ENCODE results near the gene CAPN9. TPM values are rescaled to one million over a fixed set of nuclear protein-coding genes. Genes with fewer than 3 reads are reported as not detected.
"Not testable (repeated sequence)": the region's sequence is repeated elsewhere in the genome, so short reads cannot be mapped to it uniquely, and the experiment has no call there.

The CAPN9 gene
- polyA plus RNA-seq, 1 donor = 13.5 TPM

DNA sequence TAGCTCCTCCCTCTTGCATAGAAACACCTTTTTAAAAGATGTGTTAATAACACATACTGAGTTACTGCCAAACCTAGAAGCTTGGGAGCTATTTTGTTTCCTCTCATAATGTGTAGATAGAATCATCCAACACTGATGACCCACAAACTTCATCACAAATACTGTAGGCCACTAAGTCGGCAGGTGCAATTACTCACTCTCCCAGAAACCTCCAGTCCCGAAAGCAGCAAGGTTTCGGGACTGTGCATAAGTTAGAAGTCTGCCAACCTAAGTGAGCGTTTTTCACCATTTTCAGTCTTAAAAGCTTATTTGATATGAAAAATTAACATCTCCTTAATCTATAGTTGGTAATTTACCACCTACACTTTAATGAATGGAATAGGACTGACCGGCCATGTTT is 89.2 kb downstream of the CAPN9 start:
- H3K27ac ChIP-seq (ENCODE audit: low read length) = no peak overlapping the region
- peaks cover 30% of the 10 kb centered on the region for H3K36me3 ChIP-seq (ENCODE audit: control insufficient read depth, insufficient read depth, low read length)
- no peaks in the 10 kb centered on the region for H3K27me3 ChIP-seq (ENCODE audit: control insufficient read depth, insufficient read depth, low read length)
- no CpG with 5 or more reads among the region's 5 CpGs for WGBS (ENCODE audit: insufficient coverage, low lambda C conversion rate)
- H3K4me1 ChIP-seq (ENCODE audit: control insufficient read depth, insufficient read depth, low read length) = no peaks in the 10 kb centered on the region
- no peaks in the 10 kb centered on the region for H3K9me3 ChIP-seq (ENCODE audit: control insufficient read depth, low read depth, low read length)
- H3K4me3 ChIP-seq (ENCODE audit: low read length) = no peak overlapping the region
- no peak for DNase-seq

DNA sequence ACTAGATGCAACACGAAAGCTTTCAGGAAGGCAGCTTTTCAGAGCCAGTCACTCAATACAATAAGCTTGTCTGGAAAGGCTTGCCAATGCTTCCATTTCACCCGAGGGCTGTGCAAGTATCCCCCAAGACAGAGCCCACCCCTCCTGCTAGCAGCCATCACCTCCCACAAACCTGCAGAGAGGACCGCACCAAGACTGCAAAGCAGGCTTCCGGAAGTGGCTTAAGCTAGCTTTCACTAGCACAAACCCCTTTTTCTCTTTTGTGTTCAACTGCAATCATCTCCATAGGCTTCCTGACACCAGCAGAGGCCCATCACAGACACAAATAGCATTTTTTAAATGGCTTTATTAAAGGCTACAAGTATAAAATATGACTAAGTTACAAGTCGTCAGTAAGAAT is 89.6 kb downstream of the CAPN9 start:
- Histone ChIP-seq H3K27me3 (ENCODE audit: control insufficient read depth, insufficient read depth, low read length) (no peaks in the 10 kb centered on the region), H3K4me1 (ENCODE audit: control insufficient read depth, insufficient read depth, low read length) (no peaks in the 10 kb centered on the region), H3K4me3 (ENCODE audit: low read length) (no peak overlapping the region), H3K36me3 (ENCODE audit: control insufficient read depth, insufficient read depth, low read length) (peaks cover 33% of the 10 kb centered on the region), H3K27ac (ENCODE audit: low read length) (no peak overlapping the region), H3K9me3 (ENCODE audit: control insufficient read depth, low read depth, low read length) (no peaks in the 10 kb centered on the region)
- WGBS (ENCODE audit: insufficient coverage, low lambda C conversion rate) = 100% methylated on average over 1 of the region's 5 CpGs
- no peak for DNase-seq

DNA sequence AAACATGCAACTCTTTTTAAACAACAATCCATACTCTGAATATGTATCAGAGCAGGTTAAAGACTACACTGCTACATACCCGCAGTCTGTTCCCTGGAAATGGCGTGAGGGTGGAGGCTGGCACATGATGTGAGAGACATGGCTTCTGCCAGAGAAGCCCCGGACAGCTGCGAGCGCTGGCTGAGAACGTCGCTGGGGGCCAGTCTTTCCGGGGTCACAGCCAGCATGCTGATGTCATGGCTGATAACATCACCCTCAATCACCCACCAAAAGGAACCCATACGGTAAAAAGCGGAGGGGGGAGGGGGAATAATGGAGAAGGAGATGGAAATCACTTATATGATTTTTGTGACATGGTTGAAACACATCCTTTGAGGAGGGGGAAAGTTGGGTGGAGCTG is 92.0 kb downstream of the CAPN9 start:
- H3K27ac ChIP-seq (ENCODE audit: low read length) = no peak overlapping the region
- H3K9me3 ChIP-seq (ENCODE audit: control insufficient read depth, low read depth, low read length) = no peaks in the 10 kb centered on the region
- H3K27me3 ChIP-seq (ENCODE audit: control insufficient read depth, insufficient read depth, low read length) = no peaks in the 10 kb centered on the region
- peaks cover 52% of the 10 kb centered on the region for H3K36me3 ChIP-seq (ENCODE audit: control insufficient read depth, insufficient read depth, low read length)
- DNase-seq = no peak
- H3K4me1 ChIP-seq (ENCODE audit: control insufficient read depth, insufficient read depth, low read length) = no peaks in the 10 kb centered on the region
- no CpG with 5 or more reads among the region's 10 CpGs for WGBS (ENCODE audit: insufficient coverage, low lambda C conversion rate)
- no peak overlapping the region for H3K4me3 ChIP-seq (ENCODE audit: low read length)

DNA sequence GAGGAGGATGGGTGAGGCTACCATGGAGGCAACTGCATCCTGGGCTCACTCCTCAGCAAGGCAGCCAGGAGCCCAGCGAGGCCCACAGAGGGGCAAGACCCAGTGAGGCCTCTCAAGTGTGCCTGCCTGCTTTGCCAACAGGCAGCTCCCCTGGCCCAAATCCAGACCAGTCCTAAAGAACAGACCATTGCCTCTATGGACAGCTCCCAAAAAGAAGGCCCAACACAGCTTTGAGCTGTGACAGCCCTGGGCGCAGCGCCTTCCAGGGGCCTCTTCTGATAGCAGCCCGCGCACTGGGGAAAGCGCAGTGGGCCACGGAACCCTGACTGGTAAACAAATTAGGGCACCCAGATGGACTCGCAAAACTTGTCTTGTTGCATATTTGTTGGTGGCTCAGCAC is 95.6 kb downstream of the CAPN9 start:
- Histone ChIP-seq H3K4me3 (ENCODE audit: low read length) (no peak overlapping the region), H3K9me3 (ENCODE audit: control insufficient read depth, low read depth, low read length) (no peaks in the 10 kb centered on the region), H3K27ac (ENCODE audit: low read length) (no peak overlapping the region), H3K4me1 (ENCODE audit: control insufficient read depth, insufficient read depth, low read length) (no peaks in the 10 kb centered on the region), H3K27me3 (ENCODE audit: control insufficient read depth, insufficient read depth, low read length) (no peaks in the 10 kb centered on the region), H3K36me3 (ENCODE audit: control insufficient read depth, insufficient read depth, low read length) (peaks cover 51% of the 10 kb centered on the region)
- DNase-seq = no peak
- no CpG with 5 or more reads among the region's 8 CpGs for WGBS (ENCODE audit: insufficient coverage, low lambda C conversion rate)

DNA sequence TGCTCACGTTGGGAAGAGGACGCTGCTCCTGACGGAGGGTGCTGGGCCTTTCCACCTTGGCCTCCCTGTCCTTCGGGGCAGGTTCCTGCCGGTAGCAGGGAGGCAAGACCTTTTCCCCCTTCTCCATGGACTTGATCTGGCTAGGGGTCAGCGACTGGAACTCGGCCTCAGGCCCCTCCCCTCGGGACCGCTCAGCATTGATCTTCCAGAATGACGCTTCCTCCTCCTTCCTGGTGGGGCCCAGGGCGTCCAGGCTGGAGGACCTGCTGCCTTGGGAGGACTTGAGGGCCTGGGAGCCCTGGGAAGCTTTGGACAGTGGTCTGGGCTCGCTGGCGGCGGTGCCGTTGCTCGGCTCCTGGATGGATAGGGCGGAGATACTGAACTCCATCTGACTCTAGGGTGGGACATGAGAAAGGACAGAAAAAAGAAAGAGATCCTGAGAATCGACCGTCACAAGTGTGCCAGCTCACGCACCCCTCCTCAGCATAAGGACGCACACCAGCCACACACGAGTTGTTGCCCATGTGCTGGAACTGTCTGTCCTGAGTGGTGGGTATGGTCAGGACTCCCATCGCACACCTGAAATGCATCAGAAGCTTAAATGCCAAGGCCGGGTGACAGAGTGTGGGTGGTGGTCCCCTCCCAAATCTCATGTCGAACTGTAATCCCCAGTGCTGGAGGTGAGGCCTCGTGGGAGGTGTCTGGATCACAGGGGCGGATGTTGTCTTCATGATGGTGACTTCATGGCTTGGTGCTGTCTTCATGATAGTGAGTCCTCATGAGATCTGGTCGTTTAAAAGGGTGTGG is 96.5 kb downstream of the CAPN9 start:
- Histone ChIP-seq H3K9me3 (ENCODE audit: control insufficient read depth, low read depth, low read length) (no peaks in the 10 kb centered on the region), H3K36me3 (ENCODE audit: control insufficient read depth, insufficient read depth, low read length) (peaks cover 42% of the 10 kb centered on the region)
- 80% methylated on average over 1 of the region's 28 CpGs for WGBS (ENCODE audit: insufficient coverage, low lambda C conversion rate)

DNA sequence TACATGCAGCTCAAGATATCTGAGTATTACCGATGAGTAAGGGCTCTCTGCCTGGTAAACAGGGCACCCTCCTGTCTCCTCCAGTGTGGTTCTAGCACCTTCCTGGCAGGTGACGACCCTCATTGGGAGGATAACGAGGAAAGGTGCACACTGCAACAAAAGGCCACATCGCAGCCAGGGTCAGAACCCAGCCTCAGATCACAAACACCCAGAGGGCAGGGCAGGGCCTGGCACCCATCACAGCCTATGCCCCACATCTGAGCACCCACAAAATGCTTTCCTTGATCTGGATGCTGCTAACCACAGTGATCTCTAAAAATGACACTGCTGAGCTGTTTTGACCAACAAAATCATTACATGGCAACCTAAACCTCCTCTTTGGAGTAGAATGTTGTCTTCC is 97.4 kb downstream of the CAPN9 start:
- H3K27ac ChIP-seq (ENCODE audit: low read length) = no peak overlapping the region
- WGBS (ENCODE audit: insufficient coverage, low lambda C conversion rate) = no CpG with 5 or more reads among the region's 4 CpGs
- H3K4me3 ChIP-seq (ENCODE audit: low read length) = no peak overlapping the region
- no peaks in the 10 kb centered on the region for H3K9me3 ChIP-seq (ENCODE audit: control insufficient read depth, low read depth, low read length)
- no peak for DNase-seq
- H3K4me1 ChIP-seq (ENCODE audit: control insufficient read depth, insufficient read depth, low read length) = peaks cover 5% of the 10 kb centered on the region
- peaks cover 34% of the 10 kb centered on the region for H3K36me3 ChIP-seq (ENCODE audit: control insufficient read depth, insufficient read depth, low read length)
- H3K27me3 ChIP-seq (ENCODE audit: control insufficient read depth, insufficient read depth, low read length) = no peaks in the 10 kb centered on the region

More for the DNA sequence above, 96.5 kb downstream of the CAPN9 start:
- H3K27ac ChIP-seq (ENCODE audit: low read length) = no peak overlapping the region
- H3K4me3 ChIP-seq (ENCODE audit: low read length) = no peak overlapping the region
- H3K4me1 ChIP-seq (ENCODE audit: control insufficient read depth, insufficient read depth, low read length) = no peaks in the 10 kb centered on the region
- no peaks in the 10 kb centered on the region for H3K27me3 ChIP-seq (ENCODE audit: control insufficient read depth, insufficient read depth, low read length)
- DNase-seq = no peak

DNA sequence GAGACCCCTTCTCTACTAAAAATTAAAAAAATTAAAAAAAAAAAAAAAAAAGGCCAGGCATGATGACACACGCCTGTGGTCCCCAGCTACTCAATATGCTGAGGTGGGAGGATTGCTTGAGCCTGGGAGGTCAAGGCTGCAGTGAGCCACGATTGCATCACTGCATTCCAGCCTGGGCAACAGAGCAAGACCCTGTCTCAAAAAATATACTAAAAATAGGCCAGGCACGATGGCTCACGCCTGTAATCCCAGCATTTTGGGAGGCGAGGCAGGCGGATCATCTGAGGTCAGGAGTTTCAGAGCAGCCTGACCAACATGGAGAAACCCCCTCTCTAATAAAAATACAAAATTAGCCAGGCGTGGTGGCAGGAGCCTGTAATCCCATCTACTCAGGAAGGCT is 98.0 kb downstream of the CAPN9 start:
- not testable (repeated sequence) for H3K27me3 ChIP-seq (ENCODE audit: control insufficient read depth, insufficient read depth, low read length); H3K27ac ChIP-seq (ENCODE audit: low read length); H3K4me3 ChIP-seq (ENCODE audit: low read length); H3K9me3 ChIP-seq (ENCODE audit: control insufficient read depth, low read depth, low read length); DNase-seq
- WGBS (ENCODE audit: insufficient coverage, low lambda C conversion rate) = no CpG with 5 or more reads among the region's 7 CpGs
- H3K36me3 ChIP-seq (ENCODE audit: control insufficient read depth, insufficient read depth, low read length) = peaks cover 34% of the 10 kb centered on the region
- H3K4me1 ChIP-seq (ENCODE audit: control insufficient read depth, insufficient read depth, low read length) = peaks cover 10% of the 10 kb centered on the region

DNA sequence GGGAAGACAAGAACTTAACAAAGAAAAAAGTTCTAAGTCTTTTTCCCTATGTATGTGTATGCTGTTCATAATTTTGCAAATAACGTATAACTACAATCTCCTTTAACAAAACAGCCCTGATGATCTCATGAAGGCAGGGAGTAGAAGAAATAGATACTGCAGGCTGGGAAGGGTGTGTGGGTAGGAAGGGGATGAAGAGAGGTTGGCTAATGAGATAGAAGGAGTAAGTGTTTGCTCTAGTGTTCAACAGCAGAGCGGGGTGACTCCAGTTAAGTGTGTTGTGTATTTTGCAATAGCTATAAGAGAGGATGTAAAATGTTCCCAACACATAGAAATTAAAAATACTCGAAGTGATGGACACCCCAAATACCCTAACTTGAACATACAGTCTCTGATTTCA is 101.0 kb downstream of the CAPN9 start:
- WGBS (ENCODE audit: insufficient coverage, low lambda C conversion rate) = no CpG with 5 or more reads among the region's 3 CpGs
- no peak overlapping the region for H3K27ac ChIP-seq (ENCODE audit: low read length)
- no peaks in the 10 kb centered on the region for H3K27me3 ChIP-seq (ENCODE audit: control insufficient read depth, insufficient read depth, low read length)
- H3K4me3 ChIP-seq (ENCODE audit: low read length) = no peak overlapping the region
- peaks cover 17% of the 10 kb centered on the region for H3K4me1 ChIP-seq (ENCODE audit: control insufficient read depth, insufficient read depth, low read length)
- DNase-seq = no peak
- no peaks in the 10 kb centered on the region for H3K9me3 ChIP-seq (ENCODE audit: control insufficient read depth, low read depth, low read length)
- H3K36me3 ChIP-seq (ENCODE audit: control insufficient read depth, insufficient read depth, low read length) = peaks cover 19% of the 10 kb centered on the region

DNA sequence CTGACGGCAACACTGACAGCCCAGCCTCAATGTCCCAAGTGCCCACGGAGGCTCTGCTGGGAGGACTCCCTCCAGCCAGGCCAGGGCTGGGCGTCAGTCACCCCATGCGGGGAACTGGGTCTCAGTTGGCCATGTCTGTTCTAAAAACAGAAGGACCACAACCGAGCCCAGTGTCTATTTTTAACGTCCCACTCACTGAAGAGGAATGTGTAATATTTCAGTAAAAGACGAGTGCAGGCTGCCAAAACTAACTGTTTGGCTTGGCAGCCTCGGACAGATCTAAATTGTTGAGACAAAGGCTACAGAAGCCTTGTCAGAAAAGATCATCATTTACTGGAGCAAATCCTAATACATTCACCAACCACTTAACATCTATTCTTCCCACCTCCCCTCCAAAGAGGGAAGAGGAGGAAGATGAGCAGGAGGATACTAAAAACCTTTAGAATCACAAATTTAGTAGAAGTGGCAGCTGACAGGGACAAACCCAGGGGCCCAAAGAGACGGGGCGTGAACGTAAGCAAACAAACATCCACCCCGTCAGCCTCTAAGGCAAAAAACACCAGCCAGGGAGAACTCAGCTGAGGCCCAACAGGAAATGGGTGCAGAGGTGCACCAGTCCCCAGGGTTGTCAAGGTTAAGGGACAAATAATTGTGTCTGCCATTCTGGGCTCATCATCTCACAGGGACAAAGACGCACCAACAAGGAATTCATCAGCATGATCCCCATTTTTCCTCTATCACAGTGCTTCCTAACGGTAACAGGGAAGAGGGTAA is 102.5 kb downstream of the CAPN9 start:
- Histone ChIP-seq H3K4me3 (ENCODE audit: low read length) (no peak overlapping the region), H3K27me3 (ENCODE audit: control insufficient read depth, insufficient read depth, low read length) (no peaks in the 10 kb centered on the region), H3K9me3 (ENCODE audit: control insufficient read depth, low read depth, low read length) (no peaks in the 10 kb centered on the region), H3K36me3 (ENCODE audit: control insufficient read depth, insufficient read depth, low read length) (peaks cover 23% of the 10 kb centered on the region), H3K27ac (ENCODE audit: low read length) (peak overlapping the region; percentile 59), H3K4me1 (ENCODE audit: control insufficient read depth, insufficient read depth, low read length) (peaks cover 17% of the 10 kb centered on the region)
- peak; percentile 58 to 60 for DNase-seq
- WGBS (ENCODE audit: insufficient coverage, low lambda C conversion rate) = 100% methylated on average over 1 of the region's 14 CpGs

DNA sequence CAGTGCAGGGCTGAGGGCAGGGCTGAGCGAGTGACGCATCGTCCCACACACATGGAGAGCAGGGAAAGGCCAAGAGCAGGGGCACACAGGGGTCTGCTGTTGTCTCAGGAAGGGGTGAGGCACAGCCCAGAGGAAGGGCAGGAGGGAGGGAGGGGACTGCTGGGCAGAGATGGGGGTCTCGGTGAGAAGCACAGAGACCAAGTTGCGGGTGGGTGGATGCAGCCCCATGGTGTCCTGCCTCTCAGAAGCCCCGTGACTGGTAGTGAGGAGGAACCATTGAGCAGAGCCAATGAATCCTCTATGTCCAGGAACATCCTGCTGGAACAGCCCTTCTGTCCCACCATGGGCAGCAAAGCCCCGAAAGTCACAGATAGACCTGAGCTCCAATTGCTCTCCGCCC is 103.4 kb downstream of the CAPN9 start:
- H3K36me3 ChIP-seq (ENCODE audit: control insufficient read depth, insufficient read depth, low read length) = peaks cover 29% of the 10 kb centered on the region
- H3K4me1 ChIP-seq (ENCODE audit: control insufficient read depth, insufficient read depth, low read length) = peaks cover 17% of the 10 kb centered on the region
- DNase-seq = no peak
- no CpG with 5 or more reads among the region's 8 CpGs for WGBS (ENCODE audit: insufficient coverage, low lambda C conversion rate)
- peak overlapping the region; percentile 15 for H3K27ac ChIP-seq (ENCODE audit: low read length)
- H3K4me3 ChIP-seq (ENCODE audit: low read length) = no peak overlapping the region
- H3K9me3 ChIP-seq (ENCODE audit: control insufficient read depth, low read depth, low read length) = no peaks in the 10 kb centered on the region
- no peaks in the 10 kb centered on the region for H3K27me3 ChIP-seq (ENCODE audit: control insufficient read depth, insufficient read depth, low read length)

All from large intestine (tissue), 3 donors.